ENCODE results near the gene NFE2L3.
"Not testable (repeated sequence)": the region's sequence is repeated elsewhere in the genome, so short reads cannot be mapped to it uniquely, and the experiment has no call there.

Gene NFE2L3

GRCh38 chr7:26147030-26147429, 5.0 kb upstream of the NFE2L3 start:
- no peaks in the 10 kb centered on the region for H3K9me3 ChIP-seq (ENCODE audit: insufficient read depth, low read length, severe bottlenecking)
- DNase-seq (no peak), ATAC-seq (ENCODE audit: insufficient read depth, low read depth) (no peak)
- H3K36me3 ChIP-seq (ENCODE audit: insufficient read depth, low read length), result no peaks in the 10 kb centered on the region
- no peak overlapping the region for H3K4me2 ChIP-seq (ENCODE audit: insufficient read depth, low read length)
- no peaks in the 10 kb centered on the region for H3K4me1 ChIP-seq (ENCODE audit: insufficient read depth, low read length)
- no peaks in the 10 kb centered on the region for H4K20me1 ChIP-seq (ENCODE audit: insufficient read depth, low read length)
- no peaks in the 10 kb centered on the region for H3K79me2 ChIP-seq (ENCODE audit: insufficient read depth, low read length)
- no peak overlapping the region for H2AFZ ChIP-seq (ENCODE audit: low read depth, low read length)
- H3K4me3 ChIP-seq (ENCODE audit: low read depth in 1 of 2, low read length in 2 of 2), result no peak overlapping the region
- TF ChIP-seq CTCF (IDR thresholded peaks at IDR 0.05; ENCODE audit: borderline replicate concordance, extremely low read depth, low read length, poor library complexity, severe bottlenecking) (no peak), EZH2 (IDR thresholded peaks at IDR 0.05; ENCODE audit: borderline replicate concordance, low read depth, low read length, severe bottlenecking) (no peak)
- H3K27me3 ChIP-seq (ENCODE audit: insufficient read depth, low read length, poor library complexity), result no peaks in the 10 kb centered on the region
- H3K27ac ChIP-seq (ENCODE audit: low read length), result no peak overlapping the region
- no peak overlapping the region for H3K9ac ChIP-seq (ENCODE audit: low read depth, low read length)

- H4K20me1 ChIP-seq (ENCODE audit: insufficient read depth, low read length); H3K79me2 ChIP-seq (ENCODE audit: insufficient read depth, low read length); H2AFZ ChIP-seq (ENCODE audit: low read depth, low read length); H3K9me3 ChIP-seq (ENCODE audit: insufficient read depth, low read length, severe bottlenecking); H3K4me3 ChIP-seq (ENCODE audit: low read depth in 1 of 2, low read length in 2 of 2); H3K36me3 ChIP-seq (ENCODE audit: insufficient read depth, low read length); H3K4me2 ChIP-seq (ENCODE audit: insufficient read depth, low read length); H3K27me3 ChIP-seq (ENCODE audit: insufficient read depth, low read length, poor library complexity); ATAC-seq (ENCODE audit: insufficient read depth, low read depth); H3K27ac ChIP-seq (ENCODE audit: low read length); H3K9ac ChIP-seq (ENCODE audit: low read depth, low read length); H3K4me1 ChIP-seq (ENCODE audit: insufficient read depth, low read length): not testable (repeated sequence)
- peak; percentile 39 for DNase-seq
Observed at GRCh38 chr7:26147646-26148306, 4.2 kb upstream of the NFE2L3 start.

- H3K4me1 ChIP-seq (ENCODE audit: insufficient read depth, low read length); H2AFZ ChIP-seq (ENCODE audit: low read depth, low read length); H3K27me3 ChIP-seq (ENCODE audit: insufficient read depth, low read length, poor library complexity); H3K36me3 ChIP-seq (ENCODE audit: insufficient read depth, low read length); DNase-seq; H3K9ac ChIP-seq (ENCODE audit: low read depth, low read length); H4K20me1 ChIP-seq (ENCODE audit: insufficient read depth, low read length); H3K4me3 ChIP-seq (ENCODE audit: low read depth in 1 of 2, low read length in 2 of 2); H3K4me2 ChIP-seq (ENCODE audit: insufficient read depth, low read length); H3K9me3 ChIP-seq (ENCODE audit: insufficient read depth, low read length, severe bottlenecking); H3K27ac ChIP-seq (ENCODE audit: low read length); ATAC-seq (ENCODE audit: insufficient read depth, low read depth); H3K79me2 ChIP-seq (ENCODE audit: insufficient read depth, low read length): not testable (repeated sequence)
Observed at GRCh38 chr7:26148307-26148700, 3.7 kb upstream of the NFE2L3 start.

- DNase-seq, result no peak
- Histone ChIP-seq H2AFZ (ENCODE audit: low read depth, low read length) (no peak overlapping the region), H3K36me3 (ENCODE audit: insufficient read depth, low read length) (no peaks in the 10 kb centered on the region), H3K4me3 (ENCODE audit: low read depth in 1 of 2, low read length in 2 of 2) (no peak overlapping the region), H3K27me3 (ENCODE audit: insufficient read depth, low read length, poor library complexity) (no peaks in the 10 kb centered on the region), H3K79me2 (ENCODE audit: insufficient read depth, low read length) (no peaks in the 10 kb centered on the region), H3K9me3 (ENCODE audit: insufficient read depth, low read length, severe bottlenecking) (no peaks in the 10 kb centered on the region), H4K20me1 (ENCODE audit: insufficient read depth, low read length) (no peaks in the 10 kb centered on the region), H3K4me1 (ENCODE audit: insufficient read depth, low read length) (no peaks in the 10 kb centered on the region), H3K27ac (ENCODE audit: low read length) (no peak overlapping the region), H3K4me2 (ENCODE audit: insufficient read depth, low read length) (no peak overlapping the region), H3K9ac (ENCODE audit: low read depth, low read length) (no peak overlapping the region)
- no peak for ATAC-seq (ENCODE audit: insufficient read depth, low read depth)
- no peak for TF ChIP-seq EZH2 (IDR thresholded peaks at IDR 0.05; ENCODE audit: borderline replicate concordance, low read depth, low read length, severe bottlenecking)
- no peak for TF ChIP-seq CTCF (IDR thresholded peaks at IDR 0.05; ENCODE audit: borderline replicate concordance, extremely low read depth, low read length, poor library complexity, severe bottlenecking)
Observed at GRCh38 chr7:26149391-26149977, 2.5 kb upstream of the NFE2L3 start.

Measured in DND-41 (cell line).